HepG2 (cell line): ENCODE results near the gene PDE4D. TPM values are rescaled to one million over a fixed set of nuclear protein-coding genes. Genes with fewer than 3 reads are reported as not detected.
A peak's percentile ranks its signal among the peaks of the same experiment; 100 is the strongest.

ENCODE experiments used
- AGO2 ChIP-seq: fragments of 200-400 bp; formaldehyde crosslinking; optimal IDR thresholded peaks from 2 replicates; pipeline ENCODE3; 2017; ENCODE audit warnings: mild to moderate bottlenecking, low read depth, low read length, moderate library complexity
- ASH2L ChIP-seq: fragments of 300-600, 200-600 bp; sonication (generic); IDR thresholded peaks from 2 replicates; pipeline ENCODE4 v1.7.0; 2017; ENCODE audit warnings: low read depth, mild to moderate bottlenecking, moderate library complexity, mixed read lengths, low read length; ENCODE audit not compliant: insufficient read length
- FOXJ3 ChIP-seq: sonication (generic); formaldehyde crosslinking; IDR thresholded peaks from 2 replicates; pipeline ENCODE4 v1.4.0; 2020; ENCODE audit warnings: missing genetic modification reagents, mild to moderate bottlenecking, borderline replicate concordance
- GTF3A ChIP-seq: sonication (generic); formaldehyde crosslinking; conservative IDR thresholded peaks from 2 replicates; pipeline ENCODE4 v1.4.0; 2020; ENCODE audit warnings: mild to moderate bottlenecking, missing genetic modification reagents
- KDM3A ChIP-seq: IDR thresholded peaks from 2 replicates; pipeline ENCODE4 v1.6.1; 2018; ENCODE audit warnings: low read depth, missing compliant biosample characterization
- KLF11 ChIP-seq: IDR thresholded peaks from 2 replicates; pipeline ENCODE4 v1.6.1; 2016; ENCODE audit warnings: missing compliant biosample characterization
- MED1 ChIP-seq: sonication (generic); formaldehyde crosslinking; IDR thresholded peaks from 2 replicates; pipeline ENCODE4 v1.4.0; 2020; ENCODE audit warnings: missing genetic modification reagents
- MEIS2 ChIP-seq: sonication (generic); formaldehyde crosslinking; IDR thresholded peaks from 2 replicates; pipeline ENCODE4 v1.9.0; 2021; ENCODE audit warnings: mild to moderate bottlenecking, missing genetic modification reagents
- NFIC ChIP-seq: IDR thresholded peaks from 2 replicates; pipeline ENCODE4 v1.6.1; 2012; ENCODE audit warnings: mild to moderate bottlenecking, low read length, inconsistent platforms
- NR3C1 ChIP-seq: sonication (generic); formaldehyde crosslinking; IDR thresholded peaks from 2 replicates; pipeline ENCODE4 v1.4.0; 2020; ENCODE audit warnings: missing genetic modification reagents
- PHF21A ChIP-seq: sonication (generic); formaldehyde crosslinking; IDR thresholded peaks from 2 replicates; pipeline ENCODE4 v1.5.0; 2020; ENCODE audit warnings: mild to moderate bottlenecking, missing genetic modification reagents
- RBAK ChIP-seq: sonication (generic); formaldehyde crosslinking; IDR thresholded peaks from 2 replicates; pipeline ENCODE4 v1.5.1; 2020; ENCODE audit warnings: mild to moderate bottlenecking, missing genetic modification reagents
- RELA ChIP-seq: sonication (generic); formaldehyde crosslinking; IDR thresholded peaks from 2 replicates; pipeline ENCODE4 v1.4.0; 2020; ENCODE audit warnings: missing genetic modification reagents
- RFX5 ChIP-seq: IDR thresholded peaks from 2 replicates; pipeline ENCODE4 v1.6.1; 2011; ENCODE audit warnings: low read depth, low read length, improper control_type of control experiment
- SRSF1 ChIP-seq: fragments of 200-400 bp; formaldehyde crosslinking; optimal IDR thresholded peaks from 2 replicates; pipeline ENCODE3; 2017; ENCODE audit warnings: mild to moderate bottlenecking, low read depth, low read length, moderate library complexity
- SRY ChIP-seq: sonication (generic); formaldehyde crosslinking; IDR thresholded peaks from 2 replicates; pipeline ENCODE4 v1.8.0; 2022; ENCODE audit warnings: mild to moderate bottlenecking, missing genetic modification reagents
- ZNF160 ChIP-seq: sonication (generic); formaldehyde crosslinking; IDR thresholded peaks from 2 replicates; pipeline ENCODE4 v1.8.0; 2022; ENCODE audit warnings: mild to moderate bottlenecking, inconsistent platforms, missing genetic modification reagents
- ZNF772 ChIP-seq: sonication (generic); formaldehyde crosslinking; IDR thresholded peaks from 2 replicates; pipeline ENCODE4 v1.5.0; 2020; ENCODE audit warnings: mild to moderate bottlenecking, missing genetic modification reagents
- ZNF773 ChIP-seq: sonication (generic); formaldehyde crosslinking; IDR thresholded peaks from 2 replicates; pipeline ENCODE4 v1.4.0; 2020; ENCODE audit warnings: missing genetic modification reagents, borderline replicate concordance
- polyA plus RNA-seq, 8 experiments: library from polyadenylated mRNA; depleted of rRNA in 3 of 8; stranded (reverse) in 7 of 8; unstranded in 1 of 8; fragments of >200 nt; fragmentation: Illumina TruSeq in 4 of 8; extraction: Trizol in 4 of 8; gene quantifications; 2 replicates each; pipeline versions ENCODE4 v1.2.1 to v1.2.3, GENCODE V29; 2011 to 2016; ENCODE audit warnings: low read depth in 4 of 8, missing spikeins in 1 of 8, mixed read lengths in 1 of 8; ENCODE audit not compliant: insufficient read depth in 1 of 8
- total RNA-seq, 5 experiments: library from RNA; depleted of rRNA; stranded (reverse); fragments of >200 nt; fragmentation: Illumina TruSeq; extraction: Trizol; gene quantifications; 2 replicates each; pipeline ENCODE4 v1.2.3, GENCODE V29; 2016; ENCODE audit warnings: low read depth in 1 of 5
- TF ChIP-seq, protein P1 (sequence below), 2 experiments: sonication (generic) in 1 of 2; formaldehyde crosslinking in 1 of 2; IDR thresholded peaks; 2 replicates each; pipeline versions ENCODE4 v1.5.1 to v1.6.1; 2011 to 2020; ENCODE audit warnings: borderline replicate concordance in 1 of 2, low read depth in 1 of 2, low read length in 1 of 2, mild to moderate bottlenecking in 1 of 2, missing genetic modification reagents in 1 of 2, moderate library complexity in 1 of 2
- TF ChIP-seq, protein P2 (sequence below), 2 experiments: sonication (generic) in 1 of 2; formaldehyde crosslinking in 1 of 2; IDR thresholded peaks; 2 replicates each; pipeline versions ENCODE4 v1.4.0 to v1.6.1; 2016 to 2020; ENCODE audit warnings: borderline replicate concordance in 1 of 2, low read depth in 1 of 2, mild to moderate bottlenecking in 1 of 2, missing genetic modification reagents in 1 of 2
- TF ChIP-seq, protein P3 (sequence below): IDR thresholded peaks from 2 replicates; pipeline ENCODE4 v1.6.1; 2016

Gene PDE4D
- total and polyA plus RNA-seq, 2 of the 13 experiments (the other 11 are each of a cell fraction or from before 2014, with no cell fraction given), result 7.0 to 12.2 TPM

DNA sequence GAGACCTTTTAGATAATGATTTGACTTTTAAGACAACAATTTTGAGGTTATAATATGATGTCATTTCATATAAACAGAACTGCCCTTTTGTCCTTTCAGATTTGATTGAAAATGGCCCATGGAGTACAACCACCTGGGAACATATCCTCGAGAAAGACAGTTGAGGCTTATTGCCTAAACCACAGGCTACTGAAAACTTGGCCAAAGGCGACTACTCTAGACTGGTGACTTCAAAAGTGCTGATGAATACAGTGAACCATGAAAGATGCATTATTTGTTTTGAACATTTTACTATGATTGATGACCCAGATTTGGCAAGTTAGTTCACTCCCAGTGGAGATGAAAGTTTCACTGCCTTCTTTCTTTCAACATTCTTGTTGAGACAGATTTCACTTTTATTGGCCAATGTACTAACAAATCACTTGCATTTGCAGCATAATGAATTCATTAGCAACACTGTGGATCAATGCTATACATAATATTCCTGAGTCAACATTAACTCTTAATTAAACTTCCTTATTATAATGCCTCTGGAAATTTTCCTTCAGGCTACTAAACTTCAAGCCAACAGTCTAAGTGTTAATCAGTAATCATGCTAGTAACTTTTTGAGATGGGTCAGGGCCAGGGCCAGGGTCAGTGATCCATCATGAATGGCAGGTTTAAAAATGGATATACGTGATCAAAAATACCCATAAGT lies 830.4 kb downstream of the PDE4D start (continued):
- no peak for TF ChIP-seq AGO2
- TF ChIP-seq RBAK (CRISPR knock-in tag), result no peak
- peak; percentile 53; the same call in 1 of the 2 replicates for TF ChIP-seq PHF21A (CRISPR knock-in tag)
- no peak for TF ChIP-seq RFX5
- TF ChIP-seq SRY (CRISPR knock-in tag), result no peak
- no peak for TF ChIP-seq ZNF773
- TF ChIP-seq NFIC, result peak; percentile 69; the same call in 1 of the 2 replicates
- TF ChIP-seq, protein P1, sequence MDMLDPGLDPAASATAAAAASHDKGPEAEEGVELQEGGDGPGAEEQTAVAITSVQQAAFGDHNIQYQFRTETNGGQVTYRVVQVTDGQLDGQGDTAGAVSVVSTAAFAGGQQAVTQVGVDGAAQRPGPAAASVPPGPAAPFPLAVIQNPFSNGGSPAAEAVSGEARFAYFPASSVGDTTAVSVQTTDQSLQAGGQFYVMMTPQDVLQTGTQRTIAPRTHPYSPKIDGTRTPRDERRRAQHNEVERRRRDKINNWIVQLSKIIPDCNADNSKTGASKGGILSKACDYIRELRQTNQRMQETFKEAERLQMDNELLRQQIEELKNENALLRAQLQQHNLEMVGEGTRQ (IDR thresholded peaks at IDR 0.05; ENCODE audit: low read depth, low read length), result no peak
- TF ChIP-seq, protein P1 (CRISPR knock-in tag; IDR thresholded peaks at IDR 0.05; ENCODE audit: borderline replicate concordance), result no peak
- TF ChIP-seq, protein P2, sequence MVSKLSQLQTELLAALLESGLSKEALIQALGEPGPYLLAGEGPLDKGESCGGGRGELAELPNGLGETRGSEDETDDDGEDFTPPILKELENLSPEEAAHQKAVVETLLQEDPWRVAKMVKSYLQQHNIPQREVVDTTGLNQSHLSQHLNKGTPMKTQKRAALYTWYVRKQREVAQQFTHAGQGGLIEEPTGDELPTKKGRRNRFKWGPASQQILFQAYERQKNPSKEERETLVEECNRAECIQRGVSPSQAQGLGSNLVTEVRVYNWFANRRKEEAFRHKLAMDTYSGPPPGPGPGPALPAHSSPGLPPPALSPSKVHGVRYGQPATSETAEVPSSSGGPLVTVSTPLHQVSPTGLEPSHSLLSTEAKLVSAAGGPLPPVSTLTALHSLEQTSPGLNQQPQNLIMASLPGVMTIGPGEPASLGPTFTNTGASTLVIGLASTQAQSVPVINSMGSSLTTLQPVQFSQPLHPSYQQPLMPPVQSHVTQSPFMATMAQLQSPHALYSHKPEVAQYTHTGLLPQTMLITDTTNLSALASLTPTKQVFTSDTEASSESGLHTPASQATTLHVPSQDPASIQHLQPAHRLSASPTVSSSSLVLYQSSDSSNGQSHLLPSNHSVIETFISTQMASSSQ (IDR thresholded peaks at IDR 0.05; ENCODE audit: low read depth), result peak; percentile 84
- TF ChIP-seq, protein P2 (CRISPR knock-in tag; IDR thresholded peaks at IDR 0.05; ENCODE audit: borderline replicate concordance), result peak; percentile 90
- peak; percentile 70; the same call in 1 of the 2 replicates for TF ChIP-seq FOXJ3 (CRISPR knock-in tag)
- TF ChIP-seq NR3C1 (CRISPR knock-in tag), result no peak
- TF ChIP-seq ZNF160 (CRISPR knock-in tag), result no peak
- peak; percentile 92 for TF ChIP-seq MED1 (CRISPR knock-in tag)
- no peak for TF ChIP-seq KLF11 (CRISPR knock-in tag)
- TF ChIP-seq ZNF772 (CRISPR knock-in tag), result no peak
- TF ChIP-seq KDM3A, result no peak
- TF ChIP-seq, protein P3, sequence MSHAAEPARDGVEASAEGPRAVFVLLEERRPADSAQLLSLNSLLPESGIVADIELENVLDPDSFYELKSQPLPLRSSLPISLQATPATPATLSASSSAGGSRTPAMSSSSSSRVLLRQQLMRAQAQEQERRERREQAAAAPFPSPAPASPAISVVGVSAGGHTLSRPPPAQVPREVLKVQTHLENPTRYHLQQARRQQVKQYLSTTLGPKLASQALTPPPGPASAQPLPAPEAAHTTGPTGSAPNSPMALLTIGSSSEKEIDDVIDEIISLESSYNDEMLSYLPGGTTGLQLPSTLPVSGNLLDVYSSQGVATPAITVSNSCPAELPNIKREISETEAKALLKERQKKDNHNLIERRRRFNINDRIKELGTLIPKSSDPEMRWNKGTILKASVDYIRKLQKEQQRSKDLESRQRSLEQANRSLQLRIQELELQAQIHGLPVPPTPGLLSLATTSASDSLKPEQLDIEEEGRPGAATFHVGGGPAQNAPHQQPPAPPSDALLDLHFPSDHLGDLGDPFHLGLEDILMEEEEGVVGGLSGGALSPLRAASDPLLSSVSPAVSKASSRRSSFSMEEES (CRISPR knock-in tag), result 0 out of 2 replicates have a peak, but pooled peaks have one; percentile 11
- TF ChIP-seq SRSF1, result no peak
- no peak for TF ChIP-seq RELA
- no peak for TF ChIP-seq GTF3A (CRISPR knock-in tag)
- TF ChIP-seq ASH2L, result peak; percentile 62
- peak; percentile 100 for TF ChIP-seq MEIS2 (CRISPR knock-in tag)
